GM10266 (cell line): ENCODE measurements around the gene HEMK1.

Source experiments
- DNase-seq: peaks from one replicate; pipeline ENCODE4 v3.0.0; 2012; ENCODE audit errors: extremely low spot score
- TF ChIP-seq, protein P1 (sequence below): IDR thresholded peaks from 2 replicates; pipeline ENCODE4 v1.5.1; 2012; ENCODE audit warnings: mild to moderate bottlenecking, low read depth; ENCODE audit not compliant: control insufficient read depth, insufficient read depth; ENCODE audit errors: missing control alignments

HEMK1 gene

DNA sequence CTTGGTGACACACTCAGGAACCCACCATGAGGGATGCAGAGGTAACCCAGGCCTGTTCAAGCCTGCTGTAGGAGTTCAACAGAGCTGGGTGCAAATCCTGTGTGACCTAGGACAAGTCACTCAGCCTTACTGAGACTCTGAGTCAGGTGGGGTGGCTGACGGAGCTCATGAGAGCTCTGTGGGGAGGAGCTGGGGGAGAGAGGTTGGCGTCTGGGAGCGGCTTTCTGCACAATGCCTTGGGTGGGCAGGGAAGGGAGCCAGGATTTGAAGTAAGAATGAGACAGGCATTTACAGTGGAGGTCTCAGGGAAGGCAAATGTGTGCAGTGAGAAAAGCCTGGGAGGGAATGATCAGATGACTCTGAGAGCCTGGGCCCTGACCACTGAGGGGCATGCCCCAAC is 20.1 kb upstream of the HEMK1 start:
- DNase-seq: no peak

DNA sequence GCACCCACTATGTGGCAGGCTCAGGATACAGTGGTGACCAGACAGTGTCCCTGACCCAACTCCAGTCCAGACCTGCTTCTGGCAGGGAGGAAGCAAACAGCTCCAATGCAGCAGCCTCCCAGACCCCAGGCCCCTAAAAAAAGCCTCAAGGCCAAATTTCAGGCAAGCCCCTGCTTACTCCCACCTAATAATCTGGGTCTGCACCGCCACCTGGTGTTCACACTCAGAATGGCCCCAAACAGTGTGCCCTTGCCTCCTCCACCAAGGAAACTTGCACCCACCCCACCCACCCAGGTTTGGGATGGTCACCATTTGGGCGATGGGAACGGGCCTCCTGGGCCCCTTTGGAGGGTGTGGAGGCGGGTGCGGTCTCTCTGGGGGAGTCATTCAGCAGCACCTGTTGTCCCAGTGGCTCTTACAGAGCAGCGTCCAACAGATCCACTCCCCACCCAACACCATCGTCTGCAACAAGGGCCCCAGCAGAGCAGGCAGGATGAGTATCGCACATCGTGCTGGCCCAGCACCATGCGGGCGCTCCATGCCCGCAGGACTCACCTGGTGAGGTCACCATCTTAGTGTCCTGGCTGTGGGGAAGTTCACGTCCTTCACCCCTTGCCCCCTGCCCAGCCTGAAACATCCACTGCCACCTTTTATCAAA is 19.1 kb upstream of the HEMK1 start:
- DNase-seq: peak; percentile 71
- TF ChIP-seq, protein P1, sequence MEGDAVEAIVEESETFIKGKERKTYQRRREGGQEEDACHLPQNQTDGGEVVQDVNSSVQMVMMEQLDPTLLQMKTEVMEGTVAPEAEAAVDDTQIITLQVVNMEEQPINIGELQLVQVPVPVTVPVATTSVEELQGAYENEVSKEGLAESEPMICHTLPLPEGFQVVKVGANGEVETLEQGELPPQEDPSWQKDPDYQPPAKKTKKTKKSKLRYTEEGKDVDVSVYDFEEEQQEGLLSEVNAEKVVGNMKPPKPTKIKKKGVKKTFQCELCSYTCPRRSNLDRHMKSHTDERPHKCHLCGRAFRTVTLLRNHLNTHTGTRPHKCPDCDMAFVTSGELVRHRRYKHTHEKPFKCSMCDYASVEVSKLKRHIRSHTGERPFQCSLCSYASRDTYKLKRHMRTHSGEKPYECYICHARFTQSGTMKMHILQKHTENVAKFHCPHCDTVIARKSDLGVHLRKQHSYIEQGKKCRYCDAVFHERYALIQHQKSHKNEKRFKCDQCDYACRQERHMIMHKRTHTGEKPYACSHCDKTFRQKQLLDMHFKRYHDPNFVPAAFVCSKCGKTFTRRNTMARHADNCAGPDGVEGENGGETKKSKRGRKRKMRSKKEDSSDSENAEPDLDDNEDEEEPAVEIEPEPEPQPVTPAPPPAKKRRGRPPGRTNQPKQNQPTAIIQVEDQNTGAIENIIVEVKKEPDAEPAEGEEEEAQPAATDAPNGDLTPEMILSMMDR: peak; percentile 82

More for the DNA sequence above, 20.1 kb upstream of the HEMK1 start:
- TF ChIP-seq, protein P1: no peak

DNA sequence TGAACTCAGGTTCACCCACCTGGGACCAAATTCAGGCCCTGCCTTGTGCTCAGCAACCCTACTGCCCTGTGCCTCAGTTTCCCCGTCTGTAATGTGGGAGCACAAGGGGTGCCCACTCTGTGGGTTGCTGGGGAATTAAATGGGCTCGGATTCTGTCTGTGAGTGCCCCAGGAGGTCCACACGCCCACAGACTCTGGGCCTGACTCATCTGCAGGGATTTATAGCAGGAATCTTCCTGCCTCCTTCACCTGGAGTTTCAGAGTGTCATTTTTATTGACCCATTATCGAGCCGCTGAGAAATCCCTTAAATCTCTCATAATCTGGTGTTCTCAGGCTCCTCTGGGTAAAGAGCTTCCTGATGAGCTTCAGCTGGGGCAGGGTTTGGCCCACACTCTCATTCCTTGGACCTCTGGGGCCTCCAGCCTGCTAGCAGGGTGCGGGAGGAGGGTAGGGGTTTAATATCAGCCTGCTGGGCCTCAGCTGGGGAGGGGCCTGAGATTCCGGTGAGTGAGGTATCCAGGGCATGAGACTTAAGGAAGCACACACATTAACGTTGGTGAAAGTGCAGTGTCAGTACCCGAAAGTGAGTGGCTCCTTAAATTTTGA is 18.2 kb upstream of the HEMK1 start:
- no peak for DNase-seq
- TF ChIP-seq, protein P1: no peak

DNA sequence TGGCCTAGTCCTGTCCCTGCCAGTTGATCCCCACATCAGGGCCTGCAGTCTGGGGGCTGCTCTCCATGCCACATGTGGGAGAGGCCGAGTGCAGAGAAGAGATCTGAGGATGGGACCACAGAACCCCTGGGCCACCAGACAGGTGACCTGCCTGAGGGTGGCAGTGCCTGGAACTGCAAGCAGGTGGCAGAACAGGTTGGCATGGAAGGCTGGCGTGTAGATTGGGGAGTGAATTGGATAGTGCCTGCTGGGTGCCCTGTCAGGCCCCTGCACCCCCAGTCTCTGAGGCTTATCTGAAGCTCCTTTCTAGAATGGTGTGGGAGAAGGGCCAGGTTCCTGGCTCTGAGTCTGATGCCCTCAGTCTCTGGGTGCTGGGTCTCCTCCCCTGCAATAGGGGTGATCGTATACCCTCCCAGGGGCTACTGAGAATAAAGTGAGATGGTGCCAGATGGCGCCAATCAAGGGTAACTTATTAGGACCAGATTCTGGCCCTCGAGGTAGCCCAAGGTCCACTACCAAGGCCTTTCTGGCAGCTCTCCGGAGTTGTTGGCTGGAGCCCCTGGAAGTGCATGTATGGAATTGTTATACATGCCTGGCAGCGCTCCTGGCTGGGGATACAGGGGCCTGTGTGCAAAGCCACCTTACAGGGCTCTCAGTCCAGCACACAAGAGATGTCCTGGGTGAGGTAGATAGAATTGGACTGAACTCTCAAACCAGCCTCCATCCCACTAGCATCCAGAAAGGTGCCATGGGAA is 17.5 kb upstream of the HEMK1 start:
- TF ChIP-seq, protein P1: no peak
- DNase-seq: no peak

DNA sequence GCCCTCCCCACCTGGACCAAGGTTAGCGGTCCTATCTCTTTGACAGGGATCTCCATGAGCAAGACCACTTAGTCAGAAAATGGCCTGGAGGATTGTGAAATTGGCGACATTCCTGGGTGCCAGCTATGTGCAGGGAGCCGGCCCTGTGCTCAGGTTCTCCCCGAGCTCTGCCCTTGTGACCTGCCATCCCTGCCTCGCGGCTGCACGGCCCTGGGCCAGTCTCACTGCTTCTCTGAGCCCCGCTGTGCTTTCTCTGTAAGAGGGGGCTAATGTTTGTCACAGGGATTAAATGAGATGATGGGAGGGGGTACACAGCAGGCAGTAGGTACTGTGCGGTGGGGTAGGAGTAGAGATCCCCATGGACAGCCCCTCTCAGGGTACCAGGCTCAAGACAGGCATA is 16.7 kb upstream of the HEMK1 start:
- DNase-seq: no peak
- TF ChIP-seq, protein P1: no peak

DNA sequence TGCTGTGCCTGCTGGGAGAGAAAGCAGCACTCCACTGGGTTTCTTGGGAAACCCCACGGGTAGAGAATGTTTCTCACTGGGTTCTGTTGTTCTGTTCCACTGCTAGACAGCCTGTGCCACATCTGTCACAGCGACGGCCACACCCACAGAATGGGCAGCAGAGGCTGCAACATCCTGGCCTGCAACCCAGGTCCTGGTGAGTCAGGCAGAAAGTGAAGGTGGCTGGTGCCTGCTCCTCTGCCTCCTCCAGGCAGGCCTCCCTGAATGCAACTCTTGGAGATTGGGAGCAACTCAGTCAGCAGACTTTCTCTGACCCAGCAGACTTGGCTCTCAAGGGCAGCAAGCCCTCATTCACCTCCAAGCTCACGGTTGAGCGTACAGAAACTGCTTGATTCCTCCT is 14.8 kb upstream of the HEMK1 start:
- no peak for DNase-seq
- TF ChIP-seq, protein P1: no peak

DNA sequence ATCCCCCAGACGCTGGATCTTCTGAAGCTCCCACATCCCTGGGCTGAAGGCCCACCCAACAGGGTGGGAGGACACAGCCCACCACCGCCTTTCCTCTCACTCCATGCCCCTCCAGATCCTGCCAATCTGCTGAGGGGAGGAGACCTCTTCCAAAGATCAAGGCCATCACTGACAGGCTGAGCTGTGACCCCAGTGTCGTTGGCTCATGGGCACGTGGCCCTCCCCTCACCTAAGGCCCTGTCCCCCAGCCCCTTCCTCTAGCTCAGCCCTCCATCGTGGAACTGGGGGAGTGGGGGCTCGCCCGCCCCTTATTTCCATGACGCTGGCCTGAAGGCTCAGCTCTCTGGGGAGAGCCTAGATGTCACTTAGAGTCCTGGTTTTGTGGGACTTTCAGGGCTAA is 12.2 kb upstream of the HEMK1 start:
- no peak for DNase-seq
- TF ChIP-seq, protein P1: no peak
